ENCODE results near the gene INO80D. TPM values are rescaled to one million over a fixed set of nuclear protein-coding genes. Genes with fewer than 3 reads are reported as not detected.

The INO80D gene
- total and polyA plus RNA-seq, 2 experiments from 2014 or later: 17.5 to 37.4 TPM

DNA sequence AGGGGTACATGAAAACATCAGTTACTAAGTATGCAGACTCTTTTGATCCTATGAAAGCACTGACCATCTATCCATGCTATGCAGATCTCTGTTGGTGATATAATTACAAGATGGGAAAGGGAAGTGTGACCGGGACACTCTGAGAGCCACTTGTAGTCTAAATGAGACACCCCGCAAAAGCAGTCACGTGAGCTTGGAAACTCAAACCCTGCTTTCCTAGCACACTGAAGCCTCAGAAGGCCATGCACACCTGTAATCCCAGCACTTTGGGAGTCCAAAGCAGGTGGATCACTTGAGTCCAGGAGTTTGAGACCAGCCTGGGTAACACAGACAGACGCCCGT lies 137.5 kb downstream of the INO80D start:
- peaks cover 26% of the 10 kb centered on the region for H3K4me1 Mint-ChIP-seq
- Histone ChIP-seq H3K4me3 (no peak overlapping the region), H3K79me2 (replicated peaks; ENCODE audit: insufficient read depth) (no peaks in the 10 kb centered on the region), H4K20me1 (replicated peaks; ENCODE audit: insufficient read depth) (no peaks in the 10 kb centered on the region), H3F3A (replicated peaks; ENCODE audit: low read depth) (no peaks in the 10 kb centered on the region), H3K36me3 (ENCODE audit: insufficient read depth) (no peaks in the 10 kb centered on the region), H3K27ac (ENCODE audit: low read depth) (no peak overlapping the region), H3K4me2 (no peak overlapping the region), H3K4me1 (ENCODE audit: insufficient read depth) (no peaks in the 10 kb centered on the region), H2AFZ (no peak overlapping the region), H3K27me3 (ENCODE audit: insufficient read depth) (no peaks in the 10 kb centered on the region), H3K9me2 (ENCODE audit: insufficient read depth) (no peaks in the 10 kb centered on the region)
- H3K4me3 Mint-ChIP-seq: no peak overlapping the region
- H3K36me3 Mint-ChIP-seq (ENCODE audit: low read depth): peaks cover 13% of the 10 kb centered on the region
- H3K9me3 Mint-ChIP-seq: peaks cover 20% of the 10 kb centered on the region
- no peak for ATAC-seq
- no peak overlapping the region for H3K27ac Mint-ChIP-seq
- TF ChIP-seq ZNF114 (CRISPR knock-in tag; IDR thresholded peaks at IDR 0.05) (no peak), EZH2 (IDR thresholded peaks at IDR 0.05; ENCODE audit: low read depth, unreplicated experiment) (no peak), NANOG (IDR thresholded peaks at IDR 0.05; ENCODE audit: borderline replicate concordance) (no peak)
- TF ChIP-seq, protein P1, sequence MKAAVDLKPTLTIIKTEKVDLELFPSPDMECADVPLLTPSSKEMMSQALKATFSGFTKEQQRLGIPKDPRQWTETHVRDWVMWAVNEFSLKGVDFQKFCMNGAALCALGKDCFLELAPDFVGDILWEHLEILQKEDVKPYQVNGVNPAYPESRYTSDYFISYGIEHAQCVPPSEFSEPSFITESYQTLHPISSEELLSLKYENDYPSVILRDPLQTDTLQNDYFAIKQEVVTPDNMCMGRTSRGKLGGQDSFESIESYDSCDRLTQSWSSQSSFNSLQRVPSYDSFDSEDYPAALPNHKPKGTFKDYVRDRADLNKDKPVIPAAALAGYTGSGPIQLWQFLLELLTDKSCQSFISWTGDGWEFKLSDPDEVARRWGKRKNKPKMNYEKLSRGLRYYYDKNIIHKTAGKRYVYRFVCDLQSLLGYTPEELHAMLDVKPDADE (IDR thresholded peaks at IDR 0.05): no peak
- TF ChIP-seq, protein P2, sequence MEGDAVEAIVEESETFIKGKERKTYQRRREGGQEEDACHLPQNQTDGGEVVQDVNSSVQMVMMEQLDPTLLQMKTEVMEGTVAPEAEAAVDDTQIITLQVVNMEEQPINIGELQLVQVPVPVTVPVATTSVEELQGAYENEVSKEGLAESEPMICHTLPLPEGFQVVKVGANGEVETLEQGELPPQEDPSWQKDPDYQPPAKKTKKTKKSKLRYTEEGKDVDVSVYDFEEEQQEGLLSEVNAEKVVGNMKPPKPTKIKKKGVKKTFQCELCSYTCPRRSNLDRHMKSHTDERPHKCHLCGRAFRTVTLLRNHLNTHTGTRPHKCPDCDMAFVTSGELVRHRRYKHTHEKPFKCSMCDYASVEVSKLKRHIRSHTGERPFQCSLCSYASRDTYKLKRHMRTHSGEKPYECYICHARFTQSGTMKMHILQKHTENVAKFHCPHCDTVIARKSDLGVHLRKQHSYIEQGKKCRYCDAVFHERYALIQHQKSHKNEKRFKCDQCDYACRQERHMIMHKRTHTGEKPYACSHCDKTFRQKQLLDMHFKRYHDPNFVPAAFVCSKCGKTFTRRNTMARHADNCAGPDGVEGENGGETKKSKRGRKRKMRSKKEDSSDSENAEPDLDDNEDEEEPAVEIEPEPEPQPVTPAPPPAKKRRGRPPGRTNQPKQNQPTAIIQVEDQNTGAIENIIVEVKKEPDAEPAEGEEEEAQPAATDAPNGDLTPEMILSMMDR (conservative IDR thresholded peaks at IDR 0.05; ENCODE audit: low read depth in 2 of 2): no peak
- TF ChIP-seq, protein P3, sequence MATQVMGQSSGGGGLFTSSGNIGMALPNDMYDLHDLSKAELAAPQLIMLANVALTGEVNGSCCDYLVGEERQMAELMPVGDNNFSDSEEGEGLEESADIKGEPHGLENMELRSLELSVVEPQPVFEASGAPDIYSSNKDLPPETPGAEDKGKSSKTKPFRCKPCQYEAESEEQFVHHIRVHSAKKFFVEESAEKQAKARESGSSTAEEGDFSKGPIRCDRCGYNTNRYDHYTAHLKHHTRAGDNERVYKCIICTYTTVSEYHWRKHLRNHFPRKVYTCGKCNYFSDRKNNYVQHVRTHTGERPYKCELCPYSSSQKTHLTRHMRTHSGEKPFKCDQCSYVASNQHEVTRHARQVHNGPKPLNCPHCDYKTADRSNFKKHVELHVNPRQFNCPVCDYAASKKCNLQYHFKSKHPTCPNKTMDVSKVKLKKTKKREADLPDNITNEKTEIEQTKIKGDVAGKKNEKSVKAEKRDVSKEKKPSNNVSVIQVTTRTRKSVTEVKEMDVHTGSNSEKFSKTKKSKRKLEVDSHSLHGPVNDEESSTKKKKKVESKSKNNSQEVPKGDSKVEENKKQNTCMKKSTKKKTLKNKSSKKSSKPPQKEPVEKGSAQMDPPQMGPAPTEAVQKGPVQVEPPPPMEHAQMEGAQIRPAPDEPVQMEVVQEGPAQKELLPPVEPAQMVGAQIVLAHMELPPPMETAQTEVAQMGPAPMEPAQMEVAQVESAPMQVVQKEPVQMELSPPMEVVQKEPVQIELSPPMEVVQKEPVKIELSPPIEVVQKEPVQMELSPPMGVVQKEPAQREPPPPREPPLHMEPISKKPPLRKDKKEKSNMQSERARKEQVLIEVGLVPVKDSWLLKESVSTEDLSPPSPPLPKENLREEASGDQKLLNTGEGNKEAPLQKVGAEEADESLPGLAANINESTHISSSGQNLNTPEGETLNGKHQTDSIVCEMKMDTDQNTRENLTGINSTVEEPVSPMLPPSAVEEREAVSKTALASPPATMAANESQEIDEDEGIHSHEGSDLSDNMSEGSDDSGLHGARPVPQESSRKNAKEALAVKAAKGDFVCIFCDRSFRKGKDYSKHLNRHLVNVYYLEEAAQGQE (IDR thresholded peaks at IDR 0.05; ENCODE audit: unreplicated experiment): no peak
- H3K27me3 Mint-ChIP-seq (ENCODE audit: insufficient read depth, low read depth, poor library complexity): peaks cover 5% of the 10 kb centered on the region
- no peak for DNase-seq (ENCODE audit: low spot score)

DNA sequence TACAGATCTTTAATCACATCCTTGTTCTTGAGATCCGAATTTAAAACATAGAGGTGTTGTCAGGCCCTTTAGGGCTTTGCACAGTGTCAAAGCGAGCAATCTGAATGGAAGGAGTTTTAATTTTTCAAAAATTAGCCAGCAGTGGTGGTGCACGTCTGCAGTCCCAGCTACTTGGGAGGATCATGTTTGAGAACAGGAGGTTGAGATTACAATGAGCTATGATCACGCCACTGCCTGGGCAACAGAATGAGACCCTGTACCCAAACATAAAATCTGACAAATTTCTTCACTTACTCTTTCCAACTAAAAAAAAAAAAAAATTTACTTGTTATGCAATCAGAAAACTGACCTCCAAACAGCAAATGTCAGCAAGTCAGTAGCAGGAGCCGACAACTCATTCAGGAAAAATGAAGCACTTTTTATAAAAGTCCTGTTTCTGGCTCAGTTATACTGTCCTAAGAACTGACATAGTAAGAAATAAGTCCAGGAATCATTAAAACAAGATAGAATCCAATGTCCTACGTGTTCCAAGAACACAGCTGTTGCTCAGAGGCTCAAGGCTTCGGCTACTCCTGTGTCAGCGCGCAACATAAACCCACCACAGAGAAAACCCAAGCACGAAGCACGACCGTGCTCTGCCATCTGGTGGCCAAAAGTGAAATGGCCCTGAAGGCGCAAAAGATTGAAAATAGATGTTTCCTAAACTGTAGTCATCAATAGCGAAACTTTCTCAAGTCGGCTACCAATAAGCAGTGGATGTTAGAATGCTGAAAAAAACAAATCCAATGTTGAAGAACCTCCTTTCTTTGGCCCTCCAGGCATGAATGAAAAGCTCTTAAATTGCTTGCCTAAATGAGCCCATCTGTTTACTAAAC lies 138.1 kb downstream of the INO80D start:
- H3K27me3 ChIP-seq (ENCODE audit: insufficient read depth): no peaks in the 10 kb centered on the region
- H3K4me1 ChIP-seq (ENCODE audit: insufficient read depth): no peaks in the 10 kb centered on the region
- no peaks in the 10 kb centered on the region for H3F3A ChIP-seq (replicated peaks; ENCODE audit: low read depth)
- Mint-ChIP-seq H3K27ac (no peak overlapping the region), H3K36me3 (ENCODE audit: low read depth) (peaks cover 11% of the 10 kb centered on the region), H3K4me3 (no peak overlapping the region), H3K4me1 (peaks cover 21% of the 10 kb centered on the region), H3K9me3 (peaks cover 15% of the 10 kb centered on the region), H3K27me3 (ENCODE audit: insufficient read depth, low read depth, poor library complexity) (peaks cover 5% of the 10 kb centered on the region)
- no peaks in the 10 kb centered on the region for H3K9me2 ChIP-seq (ENCODE audit: insufficient read depth)
- H4K20me1 ChIP-seq (replicated peaks; ENCODE audit: insufficient read depth): no peaks in the 10 kb centered on the region
- H2AFZ ChIP-seq: no peak overlapping the region
- H3K27ac ChIP-seq (ENCODE audit: low read depth): no peak overlapping the region
- H3K79me2 ChIP-seq (replicated peaks; ENCODE audit: insufficient read depth): no peaks in the 10 kb centered on the region
- H3K36me3 ChIP-seq (ENCODE audit: insufficient read depth): no peaks in the 10 kb centered on the region
- no peak overlapping the region for H3K4me3 ChIP-seq
- DNase-seq (ENCODE audit: low spot score) (peak; percentile 86), ATAC-seq (peak; percentile 85)
- H3K4me2 ChIP-seq: no peak overlapping the region
- TF ChIP-seq, protein P2 (conservative IDR thresholded peaks at IDR 0.05; ENCODE audit: low read depth in 2 of 2): peak; percentile 98 to 99
- TF ChIP-seq ZNF331 (CRISPR knock-in tag; IDR thresholded peaks at IDR 0.05; ENCODE audit: low read depth): no peak
- TF ChIP-seq EZH2phosphoT487 (IDR thresholded peaks at IDR 0.05; ENCODE audit: unreplicated experiment): no peak
- no peak for TF ChIP-seq STAT1 (IDR thresholded peaks at IDR 0.05; ENCODE audit: unreplicated experiment)
- TF ChIP-seq EZH2 (IDR thresholded peaks at IDR 0.05; ENCODE audit: low read depth, unreplicated experiment): no peak

Measured in GM23338 (cell line).